HG02798 (cell line): ENCODE results near the gene DSP.

Experiments
- ATAC-seq: cut with Tn5 transposase; IDR thresholded peaks from one replicate; pipeline ENCODE4 v1.9.1; 2021; ENCODE audit warnings: mild to moderate bottlenecking; ENCODE audit not compliant: unreplicated experiment, poor library complexity

Gene DSP

DNA sequence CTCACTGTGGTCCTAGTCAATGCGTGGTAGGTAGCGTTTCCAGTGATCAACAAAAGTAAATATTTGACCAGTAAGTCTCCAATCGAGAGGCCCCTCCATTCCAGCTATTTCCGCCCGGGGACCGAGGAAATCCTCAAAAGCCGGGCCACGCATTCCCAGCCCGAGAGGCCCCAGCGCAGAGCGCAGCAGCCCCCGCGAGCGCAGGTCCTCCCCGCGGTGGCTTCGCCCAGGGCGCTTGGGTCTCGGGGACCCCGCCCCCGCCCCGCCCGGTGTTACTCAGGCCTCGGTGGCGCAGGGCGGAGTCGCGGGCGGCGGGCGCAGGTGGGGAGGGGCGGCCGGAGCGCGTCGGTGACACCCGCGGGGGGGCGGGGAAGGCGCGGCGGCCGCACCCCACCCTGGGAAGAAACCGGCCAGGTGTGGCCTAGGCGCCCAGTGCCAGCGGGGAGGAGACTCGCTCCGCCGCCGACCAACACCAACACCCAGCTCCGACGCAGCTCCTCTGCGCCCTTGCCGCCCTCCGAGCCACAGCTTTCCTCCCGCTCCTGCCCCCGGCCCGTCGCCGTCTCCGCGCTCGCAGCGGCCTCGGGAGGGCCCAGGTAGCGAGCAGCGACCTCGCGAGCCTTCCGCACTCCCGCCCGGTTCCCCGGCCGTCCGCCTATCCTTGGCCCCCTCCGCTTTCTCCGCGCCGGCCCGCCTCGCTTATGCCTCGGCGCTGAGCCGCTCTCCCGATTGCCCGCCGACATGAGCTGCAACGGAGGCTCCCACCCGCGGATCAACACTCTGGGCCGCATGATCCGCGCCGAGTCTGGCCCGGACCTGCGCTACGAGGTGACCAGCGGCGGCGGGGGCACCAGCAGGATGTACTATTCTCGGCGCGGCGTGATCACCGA is at the start of gene DSP:
Gene DSP (plus strand): TSS at position 497 of the 890 bp plus-strand sequence. CDS start 245 bp downstream, at position 742.
- ATAC-seq, result no peak

DNA sequence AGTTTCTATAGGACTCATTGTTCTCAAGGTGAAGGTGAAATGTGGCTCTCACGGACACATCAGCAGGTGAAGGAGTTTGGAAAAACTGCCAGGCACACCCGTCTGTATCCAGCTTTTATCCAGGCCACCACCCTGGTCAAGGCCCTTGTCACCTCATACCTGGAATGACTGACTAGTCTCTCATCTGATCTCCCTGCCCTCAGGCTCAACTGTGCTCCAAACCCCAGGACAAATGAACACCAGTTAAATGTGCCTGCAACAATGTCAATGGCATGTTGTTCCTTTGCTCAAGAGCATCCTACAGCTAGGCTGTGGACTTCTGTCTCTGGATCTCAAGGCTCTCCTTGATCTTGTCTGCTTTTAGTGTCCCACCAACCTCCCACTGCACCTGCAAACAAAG is 47.6 kb upstream of the DSP start:
- no peak for ATAC-seq

DNA sequence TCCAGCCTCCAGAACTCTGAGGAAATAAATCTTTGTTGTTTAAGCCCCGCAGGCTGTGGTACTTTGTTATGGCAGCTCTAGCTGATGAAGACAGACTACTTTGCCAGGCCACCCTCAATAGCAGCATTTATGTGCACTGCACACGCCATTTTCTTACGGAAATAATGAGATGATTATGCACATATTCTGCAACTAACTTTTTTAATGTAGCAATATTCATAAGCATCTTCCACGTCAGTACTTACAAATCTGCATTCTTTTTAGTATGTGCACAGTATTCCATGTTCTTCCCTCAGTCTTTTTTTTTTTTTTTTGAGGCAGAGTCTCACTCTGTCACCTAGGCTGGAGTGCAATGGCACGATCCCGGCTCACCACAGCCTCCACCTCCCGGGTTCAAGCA is 46.8 kb upstream of the DSP start:
- no peak for ATAC-seq

- ATAC-seq, result no peak
Measured at GRCh38 chr6:7496266-7496875, 45.1 kb upstream of the DSP start.

DNA sequence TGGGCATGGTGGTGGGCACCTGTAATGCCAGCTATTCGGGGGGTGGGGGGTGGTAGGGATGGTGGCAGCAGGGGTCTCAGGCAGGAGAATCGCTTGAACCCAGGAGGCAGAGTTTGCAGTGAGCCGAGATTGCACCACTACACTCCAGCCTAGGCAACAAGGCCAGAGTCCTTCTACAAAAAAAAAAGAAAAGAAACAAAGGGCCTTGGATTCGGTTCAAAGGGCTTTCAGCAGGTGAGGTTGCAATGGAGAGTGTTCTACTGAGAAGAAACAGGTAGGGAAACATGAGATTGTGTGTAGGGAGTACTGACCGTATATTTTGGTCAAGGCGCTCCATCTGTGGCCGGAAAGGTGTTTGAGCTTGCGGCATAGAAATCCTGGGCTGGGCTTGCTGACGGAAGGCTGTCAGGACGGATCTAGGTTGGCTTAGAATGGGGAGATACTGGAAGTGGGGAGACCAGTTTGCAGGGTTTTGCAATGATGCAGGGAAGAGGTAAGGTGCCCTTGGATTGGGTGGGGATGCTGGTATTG is 40.7 kb upstream of the DSP start:
- ATAC-seq, result no peak

- ATAC-seq, result no peak
Measured at GRCh38 chr6:7502743-7503142, 38.7 kb upstream of the DSP start.

- ATAC-seq, result no peak
Measured at GRCh38 chr6:7504041-7504440, 37.4 kb upstream of the DSP start.

DNA sequence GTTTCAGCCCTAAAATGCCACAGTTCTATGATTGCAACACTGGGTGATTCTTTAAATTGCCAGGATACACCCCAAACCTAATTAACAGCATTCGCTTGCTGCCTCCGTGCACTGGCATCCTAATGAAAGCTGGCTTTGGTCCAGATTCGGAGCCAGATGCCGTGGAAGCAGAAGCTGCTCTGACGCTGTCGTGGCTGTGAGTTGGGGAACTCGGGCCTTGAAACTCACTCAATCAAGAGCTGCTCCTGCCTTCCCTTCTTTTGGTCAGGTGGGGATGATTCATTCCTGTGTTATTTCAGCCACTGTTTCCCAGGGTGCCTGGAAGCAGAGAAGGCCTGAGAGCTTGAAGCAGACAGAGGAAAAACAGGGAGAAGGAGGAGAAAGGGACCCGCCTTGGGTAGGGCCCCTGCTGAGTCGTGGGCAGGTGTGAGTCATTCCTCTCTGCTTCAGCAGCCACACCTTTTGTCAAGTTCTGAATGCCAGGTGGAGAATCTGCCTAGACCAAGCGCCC is 36.2 kb upstream of the DSP start:
- ATAC-seq, result no peak

DNA sequence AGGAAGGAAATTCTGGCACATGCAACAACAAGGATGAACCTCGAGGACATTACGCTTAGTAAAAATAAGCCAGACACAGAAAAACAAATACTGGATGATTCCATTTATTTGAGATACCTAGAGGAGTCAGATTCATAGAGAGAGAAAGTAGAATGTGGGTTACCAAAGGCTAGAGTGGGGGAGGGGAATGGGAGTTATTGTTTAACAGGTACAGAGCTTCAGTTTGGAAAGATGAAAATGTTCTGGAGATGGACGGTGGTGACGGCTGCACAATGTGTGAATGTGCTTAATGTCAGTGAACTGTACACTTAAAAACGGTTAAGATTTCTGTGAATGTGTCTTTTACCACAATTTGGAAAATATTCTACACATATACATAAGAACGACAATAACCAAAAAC is 33.9 kb upstream of the DSP start:
- no peak for ATAC-seq

DNA sequence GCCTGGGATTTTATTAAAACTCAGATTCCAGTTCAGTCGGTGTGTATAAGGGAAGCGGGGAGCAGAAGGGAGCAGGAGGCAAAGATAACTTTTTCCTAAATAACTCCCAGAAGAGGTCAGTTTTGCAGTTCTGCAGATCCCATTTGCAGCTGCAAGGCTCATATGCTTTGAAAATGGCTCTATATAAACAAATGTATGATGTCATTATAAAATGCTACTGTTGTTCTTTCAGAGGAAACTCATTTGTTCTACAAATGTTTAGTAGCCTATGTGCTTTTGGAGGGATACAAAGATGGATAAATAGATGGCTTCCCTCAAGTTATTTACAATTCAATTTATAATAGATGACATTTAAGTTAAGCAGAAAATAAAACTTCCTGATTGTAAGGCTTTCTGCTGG is 29.2 kb upstream of the DSP start:
- ATAC-seq, result no peak

GRCh38 chr6:7513529-7513928 is 27.9 kb upstream of the DSP start:
- no peak for ATAC-seq

DNA sequence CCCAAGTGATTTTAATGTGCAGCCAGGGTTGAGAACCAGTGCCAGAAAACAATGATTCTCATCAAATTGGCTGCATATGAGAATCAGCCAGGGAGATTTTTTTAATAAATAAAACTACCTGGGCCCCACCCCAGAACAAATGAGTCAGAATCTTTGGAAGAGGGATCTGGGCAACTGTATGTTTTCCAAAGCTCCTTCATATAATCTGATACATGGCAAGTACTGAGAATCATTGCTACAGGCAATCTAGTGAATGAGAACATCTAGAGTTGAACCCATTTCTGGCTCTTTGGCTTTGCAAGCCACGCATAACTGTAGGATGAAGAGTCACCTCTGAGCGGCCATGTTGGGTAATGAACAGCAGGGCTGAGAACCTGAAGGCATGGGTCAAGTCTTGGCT is 26.1 kb upstream of the DSP start:
- ATAC-seq, result no peak

- ATAC-seq, result no peak
Measured at GRCh38 chr6:7518877-7519276, 22.6 kb upstream of the DSP start.

DNA sequence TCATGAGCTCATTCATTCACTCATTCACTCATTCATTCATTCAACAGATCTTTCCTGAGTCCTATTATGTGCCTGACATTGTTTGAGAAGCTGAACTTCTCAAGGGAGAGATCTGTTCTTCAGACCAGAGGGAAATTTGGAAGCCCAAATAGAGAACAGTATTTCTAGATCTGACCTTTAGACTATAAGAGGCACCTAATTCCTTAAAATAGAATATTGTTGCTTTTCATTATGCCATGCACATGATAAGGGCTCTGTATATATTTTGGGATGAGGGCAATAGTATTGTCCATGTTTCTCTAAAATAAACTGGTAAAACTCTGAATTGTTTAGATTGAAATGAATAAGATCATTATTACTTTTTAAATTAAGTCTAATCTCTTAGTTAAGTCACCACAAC is 18.6 kb upstream of the DSP start:
- ATAC-seq, result no peak

GRCh38 chr6:7523922-7524321 is 17.5 kb upstream of the DSP start:
- ATAC-seq, result no peak

DNA sequence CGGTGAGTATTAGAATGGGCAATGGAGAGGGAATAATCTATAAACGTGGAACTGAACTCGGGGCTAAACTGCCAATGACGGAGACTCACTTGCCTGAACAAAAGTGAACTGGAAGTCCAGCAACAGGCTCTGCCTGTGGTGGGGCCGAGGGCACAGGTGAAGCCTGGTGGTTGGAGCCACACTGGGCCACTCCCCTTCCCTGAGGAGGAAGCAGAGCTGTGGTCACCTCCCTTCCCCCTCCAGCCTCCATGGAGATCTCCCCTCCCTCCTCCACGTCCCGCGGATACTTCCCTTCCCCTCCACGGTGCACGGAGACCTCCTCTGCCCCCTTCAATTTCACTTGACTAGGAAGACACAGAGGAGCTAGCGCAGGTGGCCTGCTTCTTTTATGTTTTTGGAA is 14.7 kb upstream of the DSP start:
- no peak for ATAC-seq

DNA sequence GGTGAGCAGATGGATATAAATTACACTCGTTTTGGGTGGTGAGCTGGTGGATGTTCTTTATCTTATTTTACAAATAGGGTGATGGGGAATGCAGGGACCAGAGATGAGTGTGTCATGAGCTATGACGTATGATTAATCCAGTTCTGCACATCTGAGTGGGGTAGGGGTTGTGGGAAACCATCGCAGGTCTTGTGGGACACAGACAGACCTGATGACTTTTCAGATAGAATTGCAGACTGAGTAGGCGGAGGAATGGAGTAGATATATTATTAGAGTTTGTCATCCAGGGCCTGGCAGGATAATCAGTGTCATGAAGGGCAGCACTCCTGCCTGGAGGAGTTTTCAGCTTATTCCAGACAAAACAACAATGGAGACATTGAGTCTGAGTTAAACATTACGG is 12.9 kb upstream of the DSP start:
- ATAC-seq, result no peak

DNA sequence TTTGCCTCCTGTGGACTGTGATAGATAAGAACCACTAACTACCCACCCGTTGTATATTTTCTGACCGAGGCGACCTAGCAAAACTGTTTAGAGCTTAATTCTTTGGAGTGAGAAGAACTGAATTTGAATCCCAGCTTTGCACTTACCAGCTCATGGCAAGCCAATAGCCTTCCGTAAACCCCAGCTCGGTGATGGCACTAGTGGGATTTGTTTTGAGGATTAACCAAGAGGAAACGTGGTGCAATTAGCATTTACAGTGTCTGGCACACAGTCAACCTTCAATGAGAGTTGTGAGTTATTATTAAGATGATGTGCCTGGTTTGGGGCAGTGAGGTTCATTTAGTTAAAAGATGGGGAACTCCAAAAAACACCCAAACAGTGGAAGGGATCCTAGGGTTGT is 12.3 kb upstream of the DSP start:
- ATAC-seq, result no peak

GRCh38 chr6:7532232-7532631 is 9.2 kb upstream of the DSP start:
- ATAC-seq, result no peak

DNA sequence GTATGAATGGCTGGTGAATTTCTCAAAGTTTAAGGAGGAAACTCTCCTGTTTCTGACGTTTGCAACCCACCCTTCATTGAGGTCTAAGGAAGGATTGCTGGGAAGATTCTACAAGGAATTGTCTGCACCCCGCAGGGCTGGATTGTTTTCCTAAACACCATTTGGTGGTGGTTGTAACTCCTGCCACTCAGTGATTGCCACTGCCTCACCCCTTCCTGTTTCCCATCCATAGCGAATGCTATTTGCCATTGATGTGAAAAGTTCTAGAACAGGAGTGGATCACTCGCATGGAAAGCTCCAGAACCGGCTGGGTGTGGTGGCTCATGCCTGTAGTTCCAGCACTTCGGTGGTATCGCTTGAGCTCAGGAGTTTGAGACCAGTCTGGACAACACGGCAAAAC is 8.7 kb upstream of the DSP start:
- ATAC-seq, result no peak

DNA sequence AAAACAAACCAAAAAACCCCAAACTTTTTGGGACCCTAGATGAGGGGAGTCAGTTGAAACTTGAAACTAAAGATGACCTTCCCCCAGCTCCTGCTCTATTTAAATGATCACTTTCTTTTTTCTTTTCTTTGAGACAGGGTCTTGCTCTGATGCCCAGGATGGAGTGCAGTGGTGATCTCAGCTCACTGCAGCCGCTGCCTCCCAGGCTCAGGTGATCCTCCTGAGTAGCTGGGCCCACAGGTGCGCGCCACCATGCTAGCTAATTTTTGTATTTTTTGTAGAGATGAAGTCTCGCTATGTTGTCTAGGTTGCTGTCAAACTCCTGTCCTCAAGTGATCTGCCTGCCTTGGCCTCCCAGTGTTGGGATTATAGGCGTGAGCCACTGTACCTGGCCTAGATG is 7.3 kb upstream of the DSP start:
- ATAC-seq, result no peak

DNA sequence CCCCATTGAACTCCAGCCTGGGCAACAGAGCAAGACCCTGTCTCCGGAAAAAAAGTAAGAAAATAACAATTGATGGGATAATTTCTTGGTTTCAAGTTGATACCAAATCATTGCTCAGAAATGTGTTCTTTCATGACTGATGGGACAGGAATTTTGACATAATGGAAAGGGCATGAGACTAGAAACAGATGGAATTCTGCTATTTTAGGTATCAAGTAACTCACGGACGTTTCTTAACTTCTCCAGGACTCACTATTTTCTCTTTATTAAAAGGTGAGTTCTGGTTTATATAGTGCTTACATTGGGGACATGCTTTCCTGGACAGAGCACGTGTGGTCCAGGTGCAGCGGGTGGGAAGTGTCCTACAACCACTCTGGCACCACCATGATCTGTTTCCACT is 6.0 kb upstream of the DSP start:
- no peak for ATAC-seq
